ENCODE data around the gene PTPRJ. TPM values are rescaled to one million over a fixed set of nuclear protein-coding genes. Genes with fewer than 3 reads are reported as not detected.

PTPRJ gene
- total and polyA plus RNA-seq, 2 of the 4 experiments (the other 2 are of a cell fraction), result 5.6 to 14.9 TPM

GRCh38 chr11:47944632-47945031, 35.7 kb upstream of the PTPRJ start:
- no peak overlapping the region for H3K9ac ChIP-seq (ENCODE audit: low read depth, low read length)
- H3K23ac ChIP-seq (ENCODE audit: low read depth, low read length), result no peak overlapping the region
- ChIA-PET CTCF (no interaction called here), POLR2A (ENCODE audit: unreplicated experiment) (no interaction called here)
- peak overlapping the region; percentile 66 for H2BK20ac ChIP-seq (ENCODE audit: low read depth, low read length)
- peak overlapping the region; percentile 30; the same call in 1 of the 2 replicates for H2AK5ac ChIP-seq (ENCODE audit: low read depth, low read length)
- no peaks in the 10 kb centered on the region for H3K79me1 ChIP-seq (ENCODE audit: low read depth in 1 of 2, low read length in 2 of 2)
- peak overlapping the region; percentile 68; the same call in 1 of the 2 replicates for H4K91ac ChIP-seq (ENCODE audit: insufficient read depth, low read depth, low read length)
- in situ Hi-C loops (cut with MboI; ENCODE audit: low sequenced_read_pairs) (no loop called here), dilution Hi-C loops (cut with HindIII; ENCODE audit: low sequenced_read_pairs, unreplicated experiment) (no loop called here), intact Hi-C loops (cut with micrococcal nuclease) (no loop called here)
- H2AK9ac ChIP-seq (replicated peaks; ENCODE audit: low read depth, low read length, poor library complexity), result no peak overlapping the region
- peak overlapping the region; percentile 33; the same call in 1 of the 2 replicates for H3K18ac ChIP-seq (ENCODE audit: low read depth, low read length)
- H3K14ac ChIP-seq (replicated peaks; ENCODE audit: low read depth, low read length), result 0 out of 2 replicates have a peak overlapping the region, but pooled peaks have one; percentile 18
- no peak overlapping the region for H2BK15ac ChIP-seq (ENCODE audit: low read depth, low read length)
- H3K36me3 ChIP-seq (ENCODE audit: control insufficient read depth, insufficient read depth, low read length), result no peaks in the 10 kb centered on the region
- no peak overlapping the region for H2AFZ ChIP-seq (replicated peaks; ENCODE audit: low read length, poor library complexity)
- H3K9me1 ChIP-seq (ENCODE audit: insufficient read depth, low read length), result peaks cover 7% of the 10 kb centered on the region
- DNase-seq, result no peak
- H4K20me1 ChIP-seq (ENCODE audit: insufficient read depth, low read length), result peaks cover 3% of the 10 kb centered on the region; the same call in 1 of the 2 replicates
- no peak overlapping the region for H2BK5ac ChIP-seq (ENCODE audit: low read depth, low read length, poor library complexity, severe bottlenecking)
- no peaks in the 10 kb centered on the region for H3K9me3 ChIP-seq (ENCODE audit: control insufficient read depth, insufficient read depth, low read length)
- H4K5ac ChIP-seq (ENCODE audit: low read depth, low read length), result no peak overlapping the region
- no peak for ATAC-seq (ENCODE audit: low read depth)
- H4K8ac ChIP-seq (ENCODE audit: low read depth in 2 of 2, low read length in 2 of 2), result peak overlapping the region; percentile 54 to 73; a peak in 2 of 4 replicates
- H3K4me1 ChIP-seq (ENCODE audit: control insufficient read depth, insufficient read depth, low read length), result peaks cover 9% of the 10 kb centered on the region
- no peak overlapping the region for H3K4ac ChIP-seq (ENCODE audit: low read depth, low read length)
- no TSS peak for BruUV-seq (replicated peaks)
- no peaks in the 10 kb centered on the region for H3K27me3 ChIP-seq (ENCODE audit: control insufficient read depth, insufficient read depth, low read length)
- no peak overlapping the region for H3K4me2 ChIP-seq (ENCODE audit: low read depth, low read length)
- no peak for TF ChIP-seq RAD21 (IDR thresholded peaks at IDR 0.05; ENCODE audit: low read length)
- H3K56ac ChIP-seq (ENCODE audit: extremely low read depth, insufficient read depth, low read length), result no peak overlapping the region
- peak overlapping the region; percentile 62 for H2BK120ac ChIP-seq (ENCODE audit: low read depth, low read length)
- no peak overlapping the region for H3K27ac ChIP-seq (ENCODE audit: insufficient read depth, low read length)
- H3K4me3 ChIP-seq (ENCODE audit: insufficient read depth, low read depth, low read length), result no peak overlapping the region
